AG10803 (cell line): ENCODE measurements around the gene REPS2.

ENCODE experiments used
- DNase-seq: peaks from one replicate; pipeline ENCODE4 v3.0.0; 2010; ENCODE audit warnings: low read depth
- H3K4me3 ChIP-seq: 2 replicates; pipeline ENCODE4 v1.5.1; 2011; ENCODE audit warnings: mild to moderate bottlenecking, low read length, control low read depth
- TF ChIP-seq, protein P1 (sequence below): conservative IDR thresholded peaks from 2 replicates; pipeline ENCODE4 v1.5.1; 2011; ENCODE audit warnings: mild to moderate bottlenecking, low read length, control low read depth, inconsistent platforms

Gene REPS2

DNA sequence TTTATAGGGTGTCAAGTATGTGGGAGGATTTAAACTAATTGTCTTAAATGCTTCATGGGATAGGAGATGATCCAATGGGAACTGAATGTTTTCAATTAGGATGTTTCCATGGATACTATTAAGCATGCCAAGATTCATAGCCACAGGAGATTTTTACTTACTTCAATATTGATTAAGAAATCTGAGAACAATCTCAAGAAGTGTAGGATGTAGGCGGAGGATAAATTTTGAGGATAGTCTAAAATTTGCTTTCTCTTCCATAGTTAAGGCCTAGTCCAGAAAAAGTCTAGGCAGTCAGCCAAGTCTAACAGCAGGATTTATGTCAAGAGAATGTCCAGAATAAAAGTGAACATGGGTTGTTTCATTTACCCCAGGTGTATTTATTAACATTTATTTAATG, 32.8 kb downstream of the REPS2 start:
- peak; percentile 0 for DNase-seq
- TF ChIP-seq, protein P1, sequence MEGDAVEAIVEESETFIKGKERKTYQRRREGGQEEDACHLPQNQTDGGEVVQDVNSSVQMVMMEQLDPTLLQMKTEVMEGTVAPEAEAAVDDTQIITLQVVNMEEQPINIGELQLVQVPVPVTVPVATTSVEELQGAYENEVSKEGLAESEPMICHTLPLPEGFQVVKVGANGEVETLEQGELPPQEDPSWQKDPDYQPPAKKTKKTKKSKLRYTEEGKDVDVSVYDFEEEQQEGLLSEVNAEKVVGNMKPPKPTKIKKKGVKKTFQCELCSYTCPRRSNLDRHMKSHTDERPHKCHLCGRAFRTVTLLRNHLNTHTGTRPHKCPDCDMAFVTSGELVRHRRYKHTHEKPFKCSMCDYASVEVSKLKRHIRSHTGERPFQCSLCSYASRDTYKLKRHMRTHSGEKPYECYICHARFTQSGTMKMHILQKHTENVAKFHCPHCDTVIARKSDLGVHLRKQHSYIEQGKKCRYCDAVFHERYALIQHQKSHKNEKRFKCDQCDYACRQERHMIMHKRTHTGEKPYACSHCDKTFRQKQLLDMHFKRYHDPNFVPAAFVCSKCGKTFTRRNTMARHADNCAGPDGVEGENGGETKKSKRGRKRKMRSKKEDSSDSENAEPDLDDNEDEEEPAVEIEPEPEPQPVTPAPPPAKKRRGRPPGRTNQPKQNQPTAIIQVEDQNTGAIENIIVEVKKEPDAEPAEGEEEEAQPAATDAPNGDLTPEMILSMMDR, result no peak
- H3K4me3 ChIP-seq, result no peak overlapping the region

DNA sequence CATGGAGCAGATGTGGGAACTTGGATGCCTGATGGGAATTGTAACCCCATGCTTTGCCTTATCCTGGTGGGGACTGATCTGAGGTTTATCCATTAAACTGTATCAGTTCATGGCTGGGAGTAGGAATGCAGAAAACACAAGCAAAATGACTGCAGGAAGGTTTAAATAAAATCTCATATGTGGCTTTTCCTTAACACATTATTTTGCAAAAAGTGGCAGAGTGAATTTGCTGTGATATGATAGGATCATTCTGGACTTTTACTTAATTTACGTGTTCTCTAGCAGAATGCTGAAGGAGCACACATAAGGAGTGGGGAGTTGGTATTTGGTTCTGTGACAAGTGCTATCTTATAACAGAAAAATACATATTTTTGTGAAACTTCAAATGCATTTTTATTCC, 34.8 kb downstream of the REPS2 start:
- TF ChIP-seq, protein P1, result no peak
- H3K4me3 ChIP-seq, result no peak overlapping the region
- DNase-seq, result no peak

DNA sequence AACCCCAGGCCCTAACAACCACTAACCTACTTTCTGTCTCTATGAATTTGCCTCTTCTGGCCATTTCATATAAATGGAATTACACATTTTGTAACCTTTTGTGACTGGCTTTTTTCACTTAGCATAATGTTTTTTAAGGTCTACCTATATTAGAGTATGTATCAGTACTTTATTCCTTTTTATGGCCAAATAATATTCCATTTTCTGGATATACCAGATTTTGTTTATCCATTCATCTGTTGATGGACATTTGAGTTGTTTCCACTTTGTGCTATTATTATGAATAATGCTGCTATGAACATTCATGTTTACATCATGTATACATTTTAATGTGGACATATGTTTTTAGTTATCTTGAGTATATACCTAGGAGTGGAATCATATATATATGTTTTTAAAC, 35.5 kb downstream of the REPS2 start:
- DNase-seq, result no peak
- TF ChIP-seq, protein P1, result no peak
- H3K4me3 ChIP-seq, result no peak overlapping the region

DNA sequence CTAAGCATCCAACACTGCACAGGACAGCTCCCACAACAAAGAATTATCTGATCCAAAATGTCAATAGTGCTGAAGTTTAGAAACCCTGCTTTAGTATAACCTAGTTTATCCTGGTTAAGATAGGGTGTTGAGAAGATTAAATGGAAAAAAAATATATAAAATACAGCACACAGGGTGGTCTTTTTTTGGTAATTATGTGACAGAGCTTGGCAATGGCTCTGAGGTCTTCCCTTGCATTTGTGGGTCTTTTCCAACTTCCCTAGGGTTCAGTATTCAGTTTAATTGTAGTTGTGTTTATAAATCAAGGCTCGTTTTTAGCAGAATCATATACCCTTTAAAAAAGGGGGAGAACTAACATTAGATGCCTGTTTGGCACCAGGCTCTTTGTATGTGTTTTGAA, 36.6 kb downstream of the REPS2 start:
- no peak overlapping the region for H3K4me3 ChIP-seq
- no peak for DNase-seq
- TF ChIP-seq, protein P1, result no peak

DNA sequence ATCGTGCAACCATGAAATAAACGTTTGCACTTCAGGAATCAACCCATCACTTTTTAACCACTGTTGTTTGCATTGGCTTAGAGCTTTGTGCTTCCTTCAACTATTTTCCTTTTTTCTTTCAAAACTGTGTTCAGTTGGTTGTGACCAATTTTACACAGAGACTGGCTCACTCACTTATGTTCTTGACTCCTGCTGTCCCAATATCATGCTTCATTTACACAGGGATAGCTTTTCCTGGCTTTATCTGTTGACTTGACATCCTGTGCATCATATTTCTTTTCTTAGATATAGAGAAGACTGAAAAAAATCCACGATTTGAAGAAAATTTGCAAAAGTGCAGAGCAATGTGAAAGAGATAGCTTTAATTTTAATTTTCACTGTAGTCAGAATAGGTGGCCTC, 38.8 kb downstream of the REPS2 start:
- H3K4me3 ChIP-seq, result no peak overlapping the region
- DNase-seq, result no peak
- TF ChIP-seq, protein P1, result no peak

DNA sequence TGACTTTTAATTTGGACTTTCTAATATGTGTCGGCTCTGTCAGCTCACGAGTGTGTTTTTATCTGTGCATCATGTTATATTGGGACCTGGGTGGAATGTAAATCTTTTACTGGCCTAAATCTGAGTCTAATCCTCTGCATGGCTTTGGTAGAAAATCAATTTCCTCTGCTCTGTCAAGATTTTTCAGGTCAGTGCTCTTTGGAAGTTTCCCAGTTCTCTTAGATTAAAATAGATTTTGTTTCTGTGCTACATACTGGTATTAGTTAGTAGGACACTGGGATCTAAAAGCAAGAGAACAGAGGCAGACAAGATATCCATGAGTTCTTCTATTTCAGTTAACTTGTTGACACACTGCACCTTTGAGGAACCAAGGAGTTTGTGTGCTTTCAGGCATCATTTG, 39.7 kb downstream of the REPS2 start:
- no peak for DNase-seq
- no peak overlapping the region for H3K4me3 ChIP-seq
- TF ChIP-seq, protein P1, result no peak

DNA sequence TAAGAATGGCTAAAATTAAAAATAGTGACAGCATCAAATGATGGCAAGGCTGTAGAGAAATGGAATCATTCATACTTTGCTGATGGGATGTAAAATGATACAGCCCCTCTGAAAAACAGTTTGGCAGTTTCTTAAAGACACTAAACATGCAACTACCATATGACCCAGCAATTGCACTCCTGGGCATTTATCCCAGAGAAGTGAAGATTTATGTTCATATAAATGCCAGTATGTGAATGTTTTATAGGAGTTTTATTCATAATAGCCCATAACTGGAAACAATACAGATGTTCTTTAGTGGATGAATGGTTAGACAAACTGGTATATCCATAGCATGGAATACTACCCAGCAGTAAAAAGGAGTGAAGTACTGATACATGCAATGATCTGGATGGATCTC, 43.3 kb downstream of the REPS2 start:
- TF ChIP-seq, protein P1, result no peak
- DNase-seq, result no peak
- H3K4me3 ChIP-seq, result no peak overlapping the region
